Stimulated activated naive CD8-positive, alpha-beta T cell treated with anti-CD3 and anti-CD28 coated beads, Interleukin-15, amount 100 ng/mL, for 72 hours (primary cell): ENCODE measurements around the gene NDUFV1.
A peak's percentile ranks its signal among the peaks of the same experiment; 100 is the strongest.
"Not testable (repeated sequence)": the region's sequence is repeated elsewhere in the genome, so short reads cannot be mapped to it uniquely, and the experiment has no call there.

ENCODE experiments used
- ATAC-seq: fragments of 150-1000 bp; cut with Tn5 transposase; 2 replicates; pipeline ENCODE4 v1.10.0; 2021; ENCODE audit warnings: mild to moderate bottlenecking, moderate library complexity
- DNase-seq, 2 donors: peaks; one replicate each; pipeline ENCODE4 v3.0.0; 2021 to 2022
- H3K27ac Mint-ChIP-seq, 2 donors: one replicate each; pipeline ENCODE4 v1.8.0; 2022; ENCODE audit warnings: mild to moderate bottlenecking in 2 of 2, mixed read lengths in 2 of 2, moderate library complexity in 2 of 2
- H3K27me3 Mint-ChIP-seq: one replicate; pipeline ENCODE4 v1.8.0; 2022; ENCODE audit warnings: mixed read lengths
- H3K4me1 Mint-ChIP-seq: one replicate; pipeline ENCODE4 v1.8.0; 2022; ENCODE audit warnings: mild to moderate bottlenecking, mixed read lengths
- H3K4me3 Mint-ChIP-seq, 2 donors: one replicate each; pipeline ENCODE4 v1.8.0; 2022; ENCODE audit warnings: mild to moderate bottlenecking in 2 of 2, mixed read lengths in 2 of 2, moderate library complexity in 1 of 2
- H3K9me3 Mint-ChIP-seq, 2 donors: one replicate each; pipeline ENCODE4 v1.8.0; 2022; ENCODE audit warnings: mixed read lengths in 2 of 2

NDUFV1 gene

GRCh38 chr11:67635231-67635521 lies 28.4 kb downstream of the NDUFV1 start:
- H3K4me3 Mint-ChIP-seq: no peak overlapping the region
- H3K9me3 Mint-ChIP-seq: no peaks in the 10 kb centered on the region
- ATAC-seq (no peak), DNase-seq (no peak)
- no peaks in the 10 kb centered on the region for H3K27me3 Mint-ChIP-seq
- no peak overlapping the region for H3K27ac Mint-ChIP-seq
- H3K4me1 Mint-ChIP-seq: peaks cover 22% of the 10 kb centered on the region

- no peak for DNase-seq
- no peaks in the 10 kb centered on the region for H3K9me3 Mint-ChIP-seq
- no peak overlapping the region for H3K4me3 Mint-ChIP-seq
- ATAC-seq: no peak
- no peak overlapping the region for H3K27ac Mint-ChIP-seq
- no peaks in the 10 kb centered on the region for H3K27me3 Mint-ChIP-seq
- H3K4me1 Mint-ChIP-seq: peaks cover 9% of the 10 kb centered on the region
Measured at GRCh38 chr11:67636962-67637361, 30.2 kb downstream of the NDUFV1 start.

GRCh38 chr11:67637441-67637840 lies 30.7 kb downstream of the NDUFV1 start:
- H3K27me3 Mint-ChIP-seq, H3K4me1 Mint-ChIP-seq, H3K9me3 Mint-ChIP-seq, ATAC-seq, DNase-seq, H3K27ac Mint-ChIP-seq, H3K4me3 Mint-ChIP-seq: not testable (repeated sequence)

- no peak for ATAC-seq
- no peak for DNase-seq
- no peak overlapping the region for H3K4me3 Mint-ChIP-seq
- H3K27ac Mint-ChIP-seq: peak overlapping the region in 1 of 2 donors; percentile 9
- H3K9me3 Mint-ChIP-seq: no peaks in the 10 kb centered on the region
- peaks cover 7% of the 10 kb centered on the region for H3K4me1 Mint-ChIP-seq
- H3K27me3 Mint-ChIP-seq: no peaks in the 10 kb centered on the region
Measured at GRCh38 chr11:67638535-67639437, 32.0 kb downstream of the NDUFV1 start.

- no peak within 1 kb of the TSS for H3K4me3 Mint-ChIP-seq
- H3K27me3 Mint-ChIP-seq: no peaks in the 10 kb centered on the region
Measured at GRCh38 chr11:67639438-67639859, 32.7 kb downstream of the NDUFV1 start, which contains the start of gene TBX10. TSS of gene TBX10 (minus strand) at chr11:67639763. CDS start at chr11:67639472, 291 bp downstream.

GRCh38 chr11:67640021-67640757 lies 33.5 kb downstream of the NDUFV1 start:
- H3K27me3 Mint-ChIP-seq: no peaks in the 10 kb centered on the region
- ATAC-seq (peak; percentile 75), DNase-seq (peak in 1 of 2 donors; percentile 54)
- no peak overlapping the region for H3K4me3 Mint-ChIP-seq
- no peaks in the 10 kb centered on the region for H3K9me3 Mint-ChIP-seq
- no peak overlapping the region for H3K27ac Mint-ChIP-seq
- peaks cover 18% of the 10 kb centered on the region for H3K4me1 Mint-ChIP-seq

More at GRCh38 chr11:67639438-67639859, 32.7 kb downstream of the NDUFV1 start, which contains the start of gene TBX10:
- no peaks in the 10 kb centered on the region for H3K9me3 Mint-ChIP-seq
- no peak within 1 kb of the TSS for H3K27ac Mint-ChIP-seq
- H3K4me1 Mint-ChIP-seq: peaks cover 11% of the 10 kb centered on the region
- no peak for DNase-seq
- ATAC-seq: no peak

- Mint-ChIP-seq H3K27ac (no peak overlapping the region), H3K4me3 (no peak overlapping the region), H3K4me1 (peaks cover 25% of the 10 kb centered on the region), H3K27me3 (no peaks in the 10 kb centered on the region), H3K9me3 (no peaks in the 10 kb centered on the region)
- ATAC-seq: no peak
- DNase-seq: no peak
Measured at GRCh38 chr11:67640758-67641337, 34.1 kb downstream of the NDUFV1 start.

GRCh38 chr11:67641338-67642172 lies 34.8 kb downstream of the NDUFV1 start:
- DNase-seq (no peak), ATAC-seq (no peak)
- Mint-ChIP-seq H3K4me3 (no peak overlapping the region), H3K9me3 (no peaks in the 10 kb centered on the region), H3K27ac (no peak overlapping the region), H3K27me3 (no peaks in the 10 kb centered on the region), H3K4me1 (peaks cover 32% of the 10 kb centered on the region)

GRCh38 chr11:67642173-67643120 lies 35.7 kb downstream of the NDUFV1 start:
- Mint-ChIP-seq H3K4me3 (no peak overlapping the region), H3K27me3 (no peaks in the 10 kb centered on the region)
- no peak for ATAC-seq

GRCh38 chr11:67644042-67644441 lies 37.3 kb downstream of the NDUFV1 start:
- no peaks in the 10 kb centered on the region for H3K27me3 Mint-ChIP-seq
- H3K4me1 Mint-ChIP-seq: peaks cover 49% of the 10 kb centered on the region
- DNase-seq (peak in 1 of 2 donors; percentile 15), ATAC-seq (no peak)
- H3K4me3 Mint-ChIP-seq: no peak overlapping the region
- no peaks in the 10 kb centered on the region for H3K9me3 Mint-ChIP-seq
- no peak overlapping the region for H3K27ac Mint-ChIP-seq

More at GRCh38 chr11:67642173-67643120, 35.7 kb downstream of the NDUFV1 start:
- H3K27ac Mint-ChIP-seq: peak overlapping the region in 1 of 2 donors; percentile 60
- peaks cover 34% of the 10 kb centered on the region for H3K4me1 Mint-ChIP-seq
- no peak for DNase-seq
- no peaks in the 10 kb centered on the region for H3K9me3 Mint-ChIP-seq

- H3K27me3 Mint-ChIP-seq: no peaks in the 10 kb centered on the region
- no peak for DNase-seq
- no peak overlapping the region for H3K4me3 Mint-ChIP-seq
- H3K4me1 Mint-ChIP-seq: peaks cover 56% of the 10 kb centered on the region
- H3K9me3 Mint-ChIP-seq: no peaks in the 10 kb centered on the region
- H3K27ac Mint-ChIP-seq: no peak overlapping the region
- no peak for ATAC-seq
Measured at GRCh38 chr11:67644472-67645418, 38.0 kb downstream of the NDUFV1 start.

- Mint-ChIP-seq H3K4me1 (peaks cover 67% of the 10 kb centered on the region), H3K9me3 (no peaks in the 10 kb centered on the region), H3K4me3 (peak overlapping the region; percentile 51 to 75), H3K27me3 (no peaks in the 10 kb centered on the region), H3K27ac (no peak overlapping the region)
- DNase-seq (peak in 1 of 2 donors; percentile 15), ATAC-seq (no peak)
Measured at GRCh38 chr11:67645521-67646461, 39.1 kb downstream of the NDUFV1 start.
